DMS 273 (cell line): ENCODE data around the gene S100A7A.
"Not testable (repeated sequence)": the region's sequence is repeated elsewhere in the genome, so short reads cannot be mapped to it uniquely, and the experiment has no call there.

Experiments
- DNase-seq: peaks from one replicate; lab custom pipeline; 2025; ENCODE audit not compliant: unreplicated experiment; lab: John Stamatoyannopoulos, UW

The S100A7A gene

DNA sequence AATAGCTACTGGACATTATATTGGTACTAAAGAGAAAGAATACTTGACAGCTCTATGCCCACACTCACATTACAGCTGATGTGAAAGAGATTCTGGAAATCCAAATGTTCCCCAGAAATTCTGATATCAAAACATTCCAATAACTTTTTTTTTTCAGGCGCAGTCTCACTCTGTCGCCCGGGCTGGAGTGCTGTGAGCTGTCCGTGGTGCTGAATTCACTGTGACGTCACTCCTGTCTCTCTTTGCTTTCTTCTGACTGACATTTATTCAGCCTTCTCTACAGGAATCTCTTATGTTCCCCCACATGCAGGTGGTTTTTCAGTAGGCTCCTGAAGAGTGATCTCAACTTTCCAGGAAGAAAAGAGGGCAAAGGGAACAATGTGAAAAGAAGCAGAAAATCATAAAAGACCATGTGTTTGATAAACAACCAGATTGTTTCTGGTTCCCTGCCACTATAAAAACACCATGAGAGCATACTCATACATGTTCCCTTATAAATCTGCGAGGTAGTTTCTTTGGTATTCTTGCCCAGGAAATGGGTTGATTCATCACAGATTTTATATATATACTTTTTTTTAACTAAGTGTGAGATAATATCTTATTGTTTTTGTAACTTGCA lies 6.2 kb downstream of the S100A7A start:
- DNase-seq = peak; percentile 69

GRCh38 chr1:153426809-153427208 lies 10.5 kb downstream of the S100A7A start:
- DNase-seq = no peak

GRCh38 chr1:153428073-153428638 lies 11.8 kb downstream of the S100A7A start:
- DNase-seq = no peak

- peak; percentile 8 for DNase-seq
Observed at GRCh38 chr1:153428791-153429190, 12.5 kb downstream of the S100A7A start.

- DNase-seq = no peak
Observed at GRCh38 chr1:153429266-153430165, 13.2 kb downstream of the S100A7A start.

GRCh38 chr1:153430166-153430553 lies 13.8 kb downstream of the S100A7A start:
- no peak for DNase-seq

GRCh38 chr1:153430561-153430960 lies 14.2 kb downstream of the S100A7A start:
- no peak for DNase-seq

DNA sequence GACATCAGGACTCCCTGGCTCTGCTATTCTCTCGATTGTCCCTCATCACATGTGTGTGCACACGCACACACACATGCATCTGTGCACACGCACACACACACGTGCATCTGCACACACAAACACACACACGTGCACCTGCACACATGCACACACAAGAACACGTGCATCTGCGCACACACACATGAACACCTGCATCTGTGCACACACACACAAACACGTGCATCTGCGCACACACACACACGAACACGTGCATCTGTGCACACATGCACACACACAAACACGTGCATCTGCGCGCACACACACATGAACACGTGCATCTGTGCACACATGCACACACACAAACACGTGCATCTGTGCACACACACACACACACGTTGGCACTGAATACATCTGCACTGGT lies 14.7 kb downstream of the S100A7A start:
- no peak for DNase-seq

- no peak for DNase-seq
Observed at GRCh38 chr1:153431427-153431826, 15.1 kb downstream of the S100A7A start.

DNA sequence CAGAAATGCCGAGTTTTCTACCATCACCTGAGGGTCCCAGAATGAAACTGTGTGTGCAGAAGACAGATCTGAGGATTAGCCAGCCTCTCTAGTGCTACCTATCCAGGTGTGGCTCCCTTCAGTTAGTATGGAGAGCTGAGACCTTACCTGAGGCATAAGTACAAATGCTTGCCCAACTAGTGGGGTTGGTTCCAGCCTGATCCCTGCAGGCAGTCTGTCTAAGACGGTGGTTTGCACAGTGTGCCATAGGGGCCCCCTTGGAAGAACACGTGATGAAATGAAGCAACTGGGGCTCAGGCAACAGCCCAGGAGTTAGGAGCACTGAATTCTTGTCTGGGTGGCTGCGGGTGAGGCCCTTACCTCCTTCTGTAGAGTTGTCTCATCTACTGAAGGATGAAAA lies 15.6 kb downstream of the S100A7A start:
- no peak for DNase-seq

GRCh38 chr1:153432874-153433681 lies 16.8 kb downstream of the S100A7A start:
- no peak for DNase-seq

GRCh38 chr1:153434746-153435455 lies 18.6 kb downstream of the S100A7A start:
- DNase-seq = no peak

DNA sequence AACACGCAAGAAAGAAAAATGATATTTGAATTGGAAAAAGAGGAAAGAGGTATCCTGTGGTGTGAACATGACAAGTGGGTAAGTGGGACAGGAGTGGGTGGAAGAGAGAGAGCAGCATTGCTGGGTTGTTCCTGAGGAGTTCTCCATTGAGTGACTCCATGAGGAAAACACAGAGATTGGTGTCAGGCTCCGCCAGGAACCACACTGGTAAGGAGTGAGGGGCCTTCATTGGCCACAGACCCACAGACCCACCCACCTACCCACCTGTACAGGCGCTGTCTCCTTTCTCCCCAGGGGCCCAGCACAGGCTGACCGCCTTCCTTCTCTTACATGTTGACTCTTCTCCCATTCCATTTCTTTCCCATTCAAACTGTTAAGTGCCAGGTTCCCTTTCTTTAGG lies 20.9 kb downstream of the S100A7A start:
- no peak for DNase-seq

GRCh38 chr1:153438599-153438998 lies 22.3 kb downstream of the S100A7A start:
- no peak for DNase-seq

GRCh38 chr1:153439273-153439672 lies 23.0 kb downstream of the S100A7A start:
- no peak for DNase-seq

GRCh38 chr1:153441238-153441755 lies 25.0 kb downstream of the S100A7A start:
- DNase-seq = peak; percentile 38

DNA sequence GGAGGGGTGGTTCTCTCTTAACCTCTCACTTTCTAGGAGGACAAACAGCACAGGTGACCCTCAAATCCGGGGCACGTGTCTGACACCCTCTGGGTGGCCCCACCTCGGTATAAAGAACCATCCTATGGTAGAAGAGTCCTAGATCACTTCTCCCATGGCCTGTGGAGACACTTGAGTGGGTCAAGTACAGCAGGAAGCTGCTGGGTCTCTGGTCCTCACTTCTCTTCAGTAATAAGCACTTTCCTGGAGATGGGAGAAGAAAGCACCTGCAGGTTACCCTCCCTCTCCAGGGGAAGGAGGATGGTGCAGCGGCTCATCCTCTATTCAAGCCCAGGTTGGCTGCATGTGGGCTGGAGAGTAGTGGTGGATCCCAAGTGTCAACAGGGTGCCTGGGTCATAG lies 27.2 kb downstream of the S100A7A start:
- no peak for DNase-seq

DNA sequence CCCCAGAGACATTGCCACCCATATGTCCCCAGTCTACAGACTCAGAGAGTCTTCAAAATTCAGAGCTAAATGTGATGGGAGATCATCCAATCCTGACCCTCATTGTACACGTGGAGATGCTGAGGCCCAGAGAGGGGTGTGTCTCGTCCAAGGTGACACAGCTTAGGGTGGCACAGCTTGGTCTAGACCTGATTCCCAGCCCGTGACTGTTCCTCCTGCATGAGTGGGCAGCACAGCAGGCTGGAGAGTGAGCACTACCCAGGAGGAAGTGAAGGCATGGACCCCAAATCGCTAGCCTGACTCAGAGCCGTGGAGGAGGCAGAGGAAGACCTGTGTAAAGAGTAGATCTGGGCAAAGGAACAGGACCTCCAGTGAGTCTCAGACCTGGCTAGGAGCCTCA lies 27.8 kb downstream of the S100A7A start:
- no peak for DNase-seq

DNA sequence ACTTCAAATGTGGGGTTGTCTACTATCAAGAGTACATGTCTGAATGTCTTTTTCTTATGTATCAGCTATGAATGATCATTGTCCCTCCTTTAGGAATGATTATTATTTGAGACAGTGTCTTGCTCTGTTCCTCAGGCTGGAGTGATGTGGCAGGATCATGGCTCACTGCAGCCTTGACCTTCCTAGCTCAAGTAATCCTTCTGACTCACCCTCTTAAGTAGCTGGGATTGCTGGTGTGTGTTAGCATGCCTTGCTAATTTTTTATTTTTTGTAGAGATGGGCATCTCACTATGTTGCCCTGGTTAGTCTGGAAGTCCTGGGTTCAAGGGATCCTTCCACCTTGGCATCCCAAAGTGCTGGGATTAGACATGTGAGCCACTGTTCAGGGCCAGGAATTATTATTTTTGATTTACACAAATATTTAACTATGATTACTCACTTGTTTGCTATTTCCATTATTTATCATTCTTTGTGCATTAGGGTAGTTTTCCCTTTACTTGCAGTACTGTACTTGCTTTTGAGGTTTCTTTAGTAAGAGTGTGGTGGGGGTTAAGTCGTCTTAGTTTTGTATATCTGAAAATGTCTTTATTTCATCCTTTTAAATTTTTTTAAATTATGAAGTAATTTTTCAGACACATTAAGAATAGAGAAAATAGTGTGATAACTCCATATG lies 31.3 kb downstream of the S100A7A start:
- no peak for DNase-seq

DNA sequence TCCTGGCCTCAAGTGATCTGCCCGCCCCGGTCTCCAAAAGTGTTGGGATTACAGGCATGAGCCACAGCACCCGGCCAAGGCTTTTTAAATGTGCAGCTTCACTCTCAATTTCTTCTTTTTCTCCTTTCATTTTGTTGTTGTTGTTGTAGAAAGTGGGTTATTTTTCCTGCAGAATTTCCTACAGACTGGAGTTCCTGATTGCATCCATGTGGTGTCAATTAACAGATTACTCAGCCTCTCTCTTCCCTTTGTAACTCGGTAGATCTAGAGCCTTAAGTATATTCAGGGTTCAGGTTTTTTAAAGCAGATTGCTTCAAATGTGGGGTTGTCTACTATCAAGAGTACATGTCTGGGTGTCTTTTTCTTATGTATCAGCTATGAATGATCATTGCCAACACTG lies 32.5 kb downstream of the S100A7A start:
- not testable (repeated sequence) for DNase-seq
